Left cardiac atrium (tissue), 4 donors: ENCODE results near the gene TSPAN18. TPM values are rescaled to one million over a fixed set of nuclear protein-coding genes. Genes with fewer than 3 reads are reported as not detected.

Experiments used
- ATAC-seq, 2 donors: fragments of 200-7000 bp; cut with Tn5 transposase; one replicate each; pipeline ENCODE4 v1.9.1; 2020; ENCODE audit warnings: mild to moderate bottlenecking in 2 of 2, moderate library complexity in 2 of 2
- DNase-seq: peaks from one replicate; pipeline ENCODE4 v3.0.0-alpha.2; 2020
- intact Hi-C, 2 donors: fragments of 100-400 bp; cut with DNase I; formaldehyde crosslinking; loops; one replicate each; pipeline versions ENCODE4 v1.14.1 to v1.15.1; 2022 to 2023
- total RNA-seq, 2 donors: library from RNA; stranded (reverse); fragmentation: NEBNext Ultra II Directional; extraction: Animal tissue kit (Norgen Biotek cat#: 25700); gene quantifications; one replicate each; pipeline ENCODE4 v1.2.1, GENCODE V29; 2021
- donor health status: DM: no; HTN: yes; CAD: no.
- donor health status: DM: no; HTN: yes; CAD: no; lungs with severe emphysema.
- donor health status: DM: yes; HTN: yes; CAD: no.
- donor health status: Dilated cardiomyopathy.

Gene TSPAN18
- total RNA-seq, 2 donors from 2014 or later: 152 to 166 TPM

GRCh38 chr11:44931466-44931865, 204.7 kb downstream of the TSPAN18 start:
- intact Hi-C loops: loop anchor here in 1 of 2 donors (10.0 kb wide), 1 partner anchor 393 kb away; no protein-coding TSS in a partner anchor
- no peak for DNase-seq
- no peak for ATAC-seq

- DNase-seq: no peak
- intact Hi-C loops: loop anchor here in 1 of 2 donors (10.0 kb wide), 1 partner anchor 391 kb away; no protein-coding TSS in a partner anchor
- no peak for ATAC-seq
Measured at GRCh38 chr11:44934110-44934509, 207.3 kb downstream of the TSPAN18 start.

GRCh38 chr11:44934735-44935250, 208.0 kb downstream of the TSPAN18 start:
- ATAC-seq (no peak), DNase-seq (no peak)
- intact Hi-C loops: loop anchor here in 1 of 2 donors (10.0 kb wide), 1 partner anchor 390 kb away; no protein-coding TSS in a partner anchor

GRCh38 chr11:44936525-44936924, 209.8 kb downstream of the TSPAN18 start:
- intact Hi-C loops: loop anchor here (2.0 to 10.0 kb wide), 3 partner anchors 166 to 388 kb away; no protein-coding TSS in a partner anchor
- DNase-seq (peak; percentile 84), ATAC-seq (peak; percentile 42 to 50)

- intact Hi-C loops: loop anchor here (2.0 to 10.0 kb wide), 3 partner anchors 166 to 388 kb away; no protein-coding TSS in a partner anchor
- no peak for DNase-seq
- ATAC-seq: no peak
Measured at GRCh38 chr11:44936951-44937543, 210.3 kb downstream of the TSPAN18 start.

GRCh38 chr11:44938066-44938691, 211.4 kb downstream of the TSPAN18 start:
- ATAC-seq: no peak
- DNase-seq: no peak
- intact Hi-C loops: loop anchor here in 1 of 2 donors (10.0 kb wide), 1 partner anchor 387 kb away; no protein-coding TSS in a partner anchor

GRCh38 chr11:44939673-44940395, 213.1 kb downstream of the TSPAN18 start:
- intact Hi-C loops: loop anchor here in 1 of 2 donors (10.0 kb wide), 1 partner anchor 385 kb away; no protein-coding TSS in a partner anchor
- ATAC-seq (peak; percentile 28 to 43), DNase-seq (peak; percentile 71)

GRCh38 chr11:44940404-44940803, 213.6 kb downstream of the TSPAN18 start:
- ATAC-seq (no peak), DNase-seq (no peak)
- intact Hi-C loops: no loop called here

- ATAC-seq (no peak), DNase-seq (no peak)
- intact Hi-C loops: no loop called here
Measured at GRCh38 chr11:44940835-44941234, 214.1 kb downstream of the TSPAN18 start.

- intact Hi-C loops: no loop called here
- ATAC-seq: peak in 1 of 2 donors; percentile 42
- DNase-seq: no peak
Measured at GRCh38 chr11:44941259-44942021, 214.7 kb downstream of the TSPAN18 start.

GRCh38 chr11:44942029-44942955, 215.5 kb downstream of the TSPAN18 start:
- no peak for DNase-seq
- ATAC-seq: no peak
- intact Hi-C loops: no loop called here

GRCh38 chr11:44943118-44943517, 216.4 kb downstream of the TSPAN18 start:
- DNase-seq: no peak
- intact Hi-C loops: no loop called here
- ATAC-seq: no peak

GRCh38 chr11:44943696-44944095, 216.9 kb downstream of the TSPAN18 start:
- intact Hi-C loops: no loop called here
- ATAC-seq: no peak
- no peak for DNase-seq

- ATAC-seq: no peak
- no peak for DNase-seq
- intact Hi-C loops: no loop called here
Measured at GRCh38 chr11:44944181-44944852, 217.6 kb downstream of the TSPAN18 start.

- ATAC-seq (no peak), DNase-seq (no peak)
- intact Hi-C loops: no loop called here
Measured at GRCh38 chr11:44944853-44945235, 218.1 kb downstream of the TSPAN18 start.

GRCh38 chr11:44945666-44946065, 218.9 kb downstream of the TSPAN18 start:
- intact Hi-C loops: no loop called here
- ATAC-seq (peak in 1 of 2 donors; percentile 13), DNase-seq (peak; percentile 77)

GRCh38 chr11:44946263-44946662, 219.5 kb downstream of the TSPAN18 start:
- intact Hi-C loops: no loop called here
- DNase-seq (peak; percentile 87), ATAC-seq (peak; percentile 3 to 13)
